ENCODE data around the gene C1orf21.

Gene C1orf21

GRCh38 chr1:184665360-184665759 lies 278.5 kb downstream of the C1orf21 start:
- DNase-seq, result no peak

GRCh38 chr1:184669391-184669790 lies 282.6 kb downstream of the C1orf21 start:
- no peak for DNase-seq

- DNase-seq, result no peak
Measured at GRCh38 chr1:184672013-184672726, 285.3 kb downstream of the C1orf21 start.

- no peak for DNase-seq
Measured at GRCh38 chr1:184673305-184673704, 286.5 kb downstream of the C1orf21 start.

GRCh38 chr1:184677344-184677743 lies 290.5 kb downstream of the C1orf21 start:
- DNase-seq, result no peak

Data from activated naive CD4-positive, alpha-beta T cell treated with anti-CD3 and anti-CD28 coated beads, Interleukin-2, amount 50 U/mL, for 16 hours (primary cell).